HepG2 (cell line): ENCODE data around the gene GINM1. TPM values are rescaled to one million over a fixed set of nuclear protein-coding genes. Genes with fewer than 3 reads are reported as not detected.

Experiments
- BRCA1 ChIP-seq: sonication (generic); formaldehyde crosslinking; IDR thresholded peaks from 2 replicates; pipeline ENCODE4 v1.4.0; 2020; ENCODE audit warnings: missing genetic modification reagents
- DPF2 ChIP-seq: sonication (generic); formaldehyde crosslinking; IDR thresholded peaks from 2 replicates; pipeline ENCODE4 v1.4.0; 2020; ENCODE audit warnings: mild to moderate bottlenecking, low read depth, missing genetic modification reagents, borderline replicate concordance
- EHMT2 ChIP-seq: fragments of 200-600 bp; sonication (generic); IDR thresholded peaks from 2 replicates; pipeline ENCODE4 v1.7.0; 2017; ENCODE audit warnings: antibody characterized with exemption, low read depth, low read length, borderline replicate concordance
- GFI1 ChIP-seq: sonication (generic); formaldehyde crosslinking; IDR thresholded peaks from 2 replicates; pipeline ENCODE4 v1.5.0; 2020; ENCODE audit warnings: missing genetic modification reagents, mild to moderate bottlenecking, borderline replicate concordance
- HNRNPK ChIP-seq: fragments of 200-400 bp; formaldehyde crosslinking; IDR thresholded peaks from 2 replicates; pipeline ENCODE4 v1.6.1; 2018; ENCODE audit warnings: low read length, low read depth, moderate library complexity, mild to moderate bottlenecking; ENCODE audit not compliant: poor library complexity, severe bottlenecking
- IKZF1 ChIP-seq: fragments of 450-650 bp; IDR thresholded peaks from 2 replicates; pipeline ENCODE4 v1.7.1; 2016
- KLF9 ChIP-seq: IDR thresholded peaks from 2 replicates; pipeline ENCODE4 v1.6.1; 2016; ENCODE audit warnings: low read depth
- MAFF ChIP-seq: IDR thresholded peaks from 2 replicates; pipeline ENCODE4 v1.6.1; 2011; ENCODE audit warnings: low read depth, low read length, improper control_type of control experiment
- RXRB ChIP-seq: IDR thresholded peaks from 2 replicates; pipeline ENCODE4 v1.6.1; 2016; ENCODE audit warnings: borderline replicate concordance, missing genetic modification reagents, missing compliant biosample characterization
- SSRP1 ChIP-seq: IDR thresholded peaks from 2 replicates; pipeline ENCODE4 v1.6.1; 2016; ENCODE audit warnings: control low read depth
- ZBTB26 ChIP-seq: IDR thresholded peaks from 2 replicates; pipeline ENCODE4 v1.6.1; 2016; ENCODE audit warnings: missing compliant biosample characterization, missing genetic modification reagents, borderline replicate concordance
- ZC3H13 ChIP-seq: sonication (generic); formaldehyde crosslinking; IDR thresholded peaks from 2 replicates; pipeline ENCODE4 v1.8.1; 2023; ENCODE audit warnings: mild to moderate bottlenecking, missing genetic modification reagents, moderate library complexity
- ZC3H4 ChIP-seq: sonication (generic); formaldehyde crosslinking; IDR thresholded peaks from 2 replicates; pipeline ENCODE4 v1.4.0; 2020; ENCODE audit warnings: missing genetic modification reagents, borderline replicate concordance
- ZNF263 ChIP-seq: sonication (generic); formaldehyde crosslinking; IDR thresholded peaks from 2 replicates; pipeline ENCODE4 v1.4.0; 2020; ENCODE audit warnings: missing genetic modification reagents
- ZNF282 ChIP-seq: fragments of 450-650 bp; IDR thresholded peaks from 2 replicates; pipeline ENCODE4 v1.6.1; 2018; ENCODE audit not compliant: partially characterized antibody
- ZNF431 ChIP-seq: sonication (generic); formaldehyde crosslinking; IDR thresholded peaks from 2 replicates; pipeline ENCODE4 v1.9.0; 2022; ENCODE audit warnings: missing genetic modification reagents, low read depth, mild to moderate bottlenecking, borderline replicate concordance
- ZNF432 ChIP-seq: sonication (generic); formaldehyde crosslinking; IDR thresholded peaks from 2 replicates; pipeline ENCODE4 v1.5.0; 2020; ENCODE audit warnings: missing genetic modification reagents, mild to moderate bottlenecking, borderline replicate concordance
- ZNF670 ChIP-seq: sonication (generic); formaldehyde crosslinking; IDR thresholded peaks from 2 replicates; pipeline ENCODE4 v1.8.0; 2022; ENCODE audit warnings: mild to moderate bottlenecking, missing genetic modification reagents, borderline replicate concordance
- ZNF674 ChIP-seq: sonication (generic); formaldehyde crosslinking; IDR thresholded peaks from 2 replicates; pipeline ENCODE4 v1.5.0; 2020; ENCODE audit warnings: low read depth, mild to moderate bottlenecking, missing genetic modification reagents
- ZSCAN22 ChIP-seq: sonication (generic); formaldehyde crosslinking; IDR thresholded peaks from 2 replicates; pipeline ENCODE4 v1.4.0; 2020; ENCODE audit warnings: mild to moderate bottlenecking, missing genetic modification reagents
- polyA plus RNA-seq, 8 experiments: library from polyadenylated mRNA; depleted of rRNA in 3 of 8; stranded (reverse) in 7 of 8; unstranded in 1 of 8; fragments of >200 nt; fragmentation: Illumina TruSeq in 4 of 8; extraction: Trizol in 4 of 8; gene quantifications; 2 replicates each; pipeline versions ENCODE4 v1.2.1 to v1.2.3, GENCODE V29; 2011 to 2016; ENCODE audit warnings: low read depth in 4 of 8, missing spikeins in 1 of 8, mixed read lengths in 1 of 8; ENCODE audit not compliant: insufficient read depth in 1 of 8
- total RNA-seq, 5 experiments: library from RNA; depleted of rRNA; stranded (reverse); fragments of >200 nt; fragmentation: Illumina TruSeq; extraction: Trizol; gene quantifications; 2 replicates each; pipeline ENCODE4 v1.2.3, GENCODE V29; 2016; ENCODE audit warnings: low read depth in 1 of 5
- TF ChIP-seq, protein P1 (sequence below): sonication (generic); formaldehyde crosslinking; conservative IDR thresholded peaks from 2 replicates; pipeline ENCODE4 v1.5.0; 2020; ENCODE audit warnings: missing genetic modification reagents
- TF ChIP-seq, protein P2 (sequence below): IDR thresholded peaks from 2 replicates; pipeline ENCODE4 v1.6.1; 2016; ENCODE audit warnings: missing compliant biosample characterization, missing genetic modification reagents, borderline replicate concordance
- TF ChIP-seq, protein P3 (sequence below): sonication (generic); formaldehyde crosslinking; IDR thresholded peaks from 2 replicates; pipeline ENCODE4 v1.9.0; 2021; ENCODE audit warnings: missing genetic modification reagents, mild to moderate bottlenecking, borderline replicate concordance

GINM1 gene
- total and polyA plus RNA-seq, 2 of the 13 experiments (the other 11 are each of a cell fraction or from before 2014, with no cell fraction given), result 19.4 to 27.5 TPM

DNA sequence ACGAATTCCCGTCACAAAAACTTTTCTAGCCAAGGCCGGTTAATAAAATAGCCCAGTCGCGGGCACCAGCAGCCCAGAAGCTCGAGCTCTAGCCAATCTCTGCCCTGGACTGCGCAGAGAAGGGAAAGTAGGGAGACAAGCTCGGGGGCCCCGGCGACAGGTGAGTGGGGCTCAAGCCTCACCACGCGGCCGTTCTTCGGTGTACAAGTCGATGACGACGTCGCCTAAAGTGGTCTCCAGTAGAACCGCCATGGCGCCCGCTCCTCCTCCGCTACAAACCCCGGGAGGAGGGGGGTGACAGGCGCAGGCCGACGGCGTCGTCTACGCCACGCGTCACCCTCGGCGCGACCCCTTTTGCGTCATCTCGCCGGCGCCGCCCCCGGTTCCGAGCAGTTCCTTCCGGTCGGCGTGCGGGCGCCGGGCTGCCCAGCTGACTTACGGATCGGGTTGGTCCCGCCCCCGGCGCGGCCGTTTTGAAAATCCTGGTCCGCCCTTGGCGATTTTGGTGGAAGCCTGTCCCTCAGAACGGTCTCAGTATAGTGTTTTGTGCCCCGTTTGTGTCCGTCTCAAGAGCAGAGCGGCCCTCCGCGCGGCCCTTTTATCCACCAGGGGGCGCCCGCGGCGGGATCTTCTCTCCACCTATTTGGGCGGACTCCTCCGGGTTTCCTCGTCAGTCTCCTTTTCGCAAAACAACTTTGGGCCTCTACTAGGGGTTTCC is 20.3 kb upstream of the GINM1 start, which contains the start of gene PPIL4 (continued):
- TF ChIP-seq ZNF282 (no peak), ZSCAN22 (CRISPR knock-in tag) (peak; percentile 59; the same call in 1 of the 2 replicates), ZNF431 (no peak; the same call in 1 of the 2 replicates), KLF9 (CRISPR knock-in tag) (peak; percentile 96), ZC3H4 (CRISPR knock-in tag) (no peak), MAFF (no peak), HNRNPK (peak; percentile 89), DPF2 (no peak), ZBTB26 (peak; percentile 72), ZNF432 (CRISPR knock-in tag) (0 out of 2 replicates have a peak, but pooled peaks have one; percentile 44), GFI1 (CRISPR knock-in tag) (no peak), ZC3H13 (CRISPR knock-in tag) (peak; percentile 64), ZNF670 (CRISPR knock-in tag) (peak; percentile 78), IKZF1 (no peak), ZNF674 (CRISPR knock-in tag) (peak; percentile 85; the same call in 1 of the 2 replicates), ZNF263 (CRISPR knock-in tag) (peak; percentile 29; the same call in 1 of the 2 replicates), SSRP1 (CRISPR knock-in tag) (no peak; the same call in 1 of the 2 replicates), BRCA1 (CRISPR knock-in tag) (peak; percentile 69), RXRB (CRISPR knock-in tag) (peak; percentile 77), EHMT2 (no peak)
- TF ChIP-seq, protein P1, sequence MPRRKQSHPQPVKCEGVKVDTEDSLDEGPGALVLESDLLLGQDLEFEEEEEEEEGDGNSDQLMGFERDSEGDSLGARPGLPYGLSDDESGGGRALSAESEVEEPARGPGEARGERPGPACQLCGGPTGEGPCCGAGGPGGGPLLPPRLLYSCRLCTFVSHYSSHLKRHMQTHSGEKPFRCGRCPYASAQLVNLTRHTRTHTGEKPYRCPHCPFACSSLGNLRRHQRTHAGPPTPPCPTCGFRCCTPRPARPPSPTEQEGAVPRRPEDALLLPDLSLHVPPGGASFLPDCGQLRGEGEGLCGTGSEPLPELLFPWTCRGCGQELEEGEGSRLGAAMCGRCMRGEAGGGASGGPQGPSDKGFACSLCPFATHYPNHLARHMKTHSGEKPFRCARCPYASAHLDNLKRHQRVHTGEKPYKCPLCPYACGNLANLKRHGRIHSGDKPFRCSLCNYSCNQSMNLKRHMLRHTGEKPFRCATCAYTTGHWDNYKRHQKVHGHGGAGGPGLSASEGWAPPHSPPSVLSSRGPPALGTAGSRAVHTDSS (CRISPR knock-in tag), result 0 out of 2 replicates have a peak, but pooled peaks have one; percentile 44
- TF ChIP-seq, protein P2, sequence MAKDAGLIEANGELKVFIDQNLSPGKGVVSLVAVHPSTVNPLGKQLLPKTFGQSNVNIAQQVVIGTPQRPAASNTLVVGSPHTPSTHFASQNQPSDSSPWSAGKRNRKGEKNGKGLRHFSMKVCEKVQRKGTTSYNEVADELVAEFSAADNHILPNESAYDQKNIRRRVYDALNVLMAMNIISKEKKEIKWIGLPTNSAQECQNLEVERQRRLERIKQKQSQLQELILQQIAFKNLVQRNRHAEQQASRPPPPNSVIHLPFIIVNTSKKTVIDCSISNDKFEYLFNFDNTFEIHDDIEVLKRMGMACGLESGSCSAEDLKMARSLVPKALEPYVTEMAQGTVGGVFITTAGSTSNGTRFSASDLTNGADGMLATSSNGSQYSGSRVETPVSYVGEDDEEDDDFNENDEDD (CRISPR knock-in tag), result peak; percentile 95
- TF ChIP-seq, protein P3, sequence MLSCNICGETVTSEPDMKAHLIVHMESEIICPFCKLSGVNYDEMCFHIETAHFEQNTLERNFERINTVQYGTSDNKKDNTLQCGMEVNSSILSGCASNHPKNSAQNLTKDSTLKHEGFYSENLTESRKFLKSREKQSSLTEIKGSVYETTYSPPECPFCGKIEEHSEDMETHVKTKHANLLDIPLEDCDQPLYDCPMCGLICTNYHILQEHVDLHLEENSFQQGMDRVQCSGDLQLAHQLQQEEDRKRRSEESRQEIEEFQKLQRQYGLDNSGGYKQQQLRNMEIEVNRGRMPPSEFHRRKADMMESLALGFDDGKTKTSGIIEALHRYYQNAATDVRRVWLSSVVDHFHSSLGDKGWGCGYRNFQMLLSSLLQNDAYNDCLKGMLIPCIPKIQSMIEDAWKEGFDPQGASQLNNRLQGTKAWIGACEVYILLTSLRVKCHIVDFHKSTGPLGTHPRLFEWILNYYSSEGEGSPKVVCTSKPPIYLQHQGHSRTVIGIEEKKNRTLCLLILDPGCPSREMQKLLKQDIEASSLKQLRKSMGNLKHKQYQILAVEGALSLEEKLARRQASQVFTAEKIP (CRISPR knock-in tag), result no peak
